COLO668 (cell line): Measurements from ENCODE around the gene TP53TG3B.
"Not testable (repeated sequence)": the region's sequence is repeated elsewhere in the genome, so short reads cannot be mapped to it uniquely, and the experiment has no call there.

ENCODE experiments used
- DNase-seq: peaks from one replicate; lab custom pipeline; 2025; ENCODE audit not compliant: unreplicated experiment; lab: John Stamatoyannopoulos, UW

TP53TG3B gene

DNA sequence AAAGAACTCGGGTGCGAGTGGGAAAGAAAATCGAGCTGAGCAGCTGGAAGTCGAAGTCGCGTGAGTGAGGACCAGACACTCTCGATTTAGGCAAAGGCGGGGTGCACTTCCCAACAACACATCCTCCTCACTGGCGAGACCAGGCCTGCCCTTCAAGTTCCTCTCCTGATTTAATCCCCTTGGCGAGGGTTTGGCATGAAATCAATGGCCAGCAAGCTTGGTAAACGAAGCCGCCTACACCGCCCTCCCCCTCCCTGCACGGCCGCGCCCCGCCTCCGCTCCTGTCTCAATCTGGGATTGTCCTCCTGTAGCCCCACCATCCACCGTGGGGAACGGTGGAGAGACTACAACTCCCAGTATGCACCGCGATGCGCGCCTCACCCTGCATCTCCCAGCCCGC is at the start of gene TP53TG3B:
Gene TP53TG3B (plus strand): TSS at position 301 of the 400 bp plus-strand sequence. CDS start 68 bp downstream, at position 369.
- not testable (repeated sequence) for DNase-seq

GRCh38 chr16:33336226-33337012 is 24.2 kb upstream of the TP53TG3B start:
- not testable (repeated sequence) for DNase-seq

DNA sequence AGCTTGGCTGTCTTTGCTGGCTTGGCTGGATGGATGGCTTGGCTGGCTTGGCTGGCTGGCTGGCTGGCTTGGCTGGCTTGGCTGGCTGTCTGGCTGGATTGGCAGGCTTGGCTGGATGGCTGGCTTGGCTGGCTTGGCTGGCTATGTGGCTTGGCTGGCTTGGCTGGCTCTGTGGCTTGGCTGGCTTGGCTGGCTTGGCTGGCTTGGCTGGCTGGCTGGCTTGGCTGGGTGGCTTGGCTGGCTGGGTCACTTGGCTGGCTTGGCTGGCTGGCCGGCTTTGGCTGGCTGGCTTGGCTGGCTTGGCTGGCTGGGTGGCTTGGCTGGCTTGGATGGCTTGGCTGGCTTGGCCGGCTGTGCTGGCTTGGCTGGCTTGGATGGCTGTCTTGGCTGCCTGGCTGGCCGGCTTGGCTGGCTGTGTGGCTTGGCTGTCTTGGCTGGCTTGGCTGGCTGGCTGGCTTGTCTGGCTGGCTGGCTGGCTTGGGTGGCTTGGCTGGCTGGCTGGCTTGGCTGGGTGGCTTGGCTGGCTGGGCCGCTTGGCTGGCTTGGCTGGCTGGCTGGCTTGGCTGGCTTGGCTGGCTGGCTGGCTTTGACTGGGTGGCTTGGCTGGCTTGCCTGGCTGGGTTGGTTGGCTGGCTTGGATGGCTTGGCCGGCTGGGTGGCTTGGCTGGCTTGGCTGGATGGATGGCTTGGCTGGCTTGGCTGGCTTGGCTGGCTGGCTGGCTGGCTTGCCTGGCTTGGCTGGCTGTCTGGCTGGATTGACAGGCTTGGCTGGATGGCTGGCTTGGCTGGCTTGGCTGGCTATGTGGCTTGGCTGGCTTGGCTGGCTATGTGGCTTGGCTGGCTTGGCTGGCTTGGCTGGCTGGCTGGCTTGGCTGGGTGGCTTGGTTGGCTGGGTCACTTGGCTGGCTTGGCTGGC is 22.8 kb upstream of the TP53TG3B start:
- DNase-seq: not testable (repeated sequence)

DNA sequence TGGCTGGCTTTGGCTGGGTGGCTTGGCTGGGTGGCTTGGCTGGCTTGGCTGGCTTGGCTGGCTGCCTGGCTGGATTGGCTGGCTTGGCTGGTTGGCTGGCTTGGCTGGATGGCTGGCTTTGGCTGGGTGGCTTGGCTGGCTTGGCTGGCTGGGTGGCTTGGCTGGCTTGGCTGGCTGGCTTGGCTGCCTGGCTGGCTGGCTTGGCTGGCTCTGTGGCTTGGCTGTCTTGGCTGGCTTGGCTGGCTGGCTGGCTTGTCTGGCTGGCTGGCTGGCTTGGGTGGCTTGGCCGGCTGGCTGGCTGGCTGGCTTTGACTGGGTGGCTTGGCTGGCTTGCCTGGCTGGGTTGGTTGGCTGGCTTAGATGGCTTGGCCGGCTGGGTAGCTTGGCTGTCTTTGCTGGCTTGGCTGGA is 22.1 kb upstream of the TP53TG3B start:
- DNase-seq: not testable (repeated sequence)

DNA sequence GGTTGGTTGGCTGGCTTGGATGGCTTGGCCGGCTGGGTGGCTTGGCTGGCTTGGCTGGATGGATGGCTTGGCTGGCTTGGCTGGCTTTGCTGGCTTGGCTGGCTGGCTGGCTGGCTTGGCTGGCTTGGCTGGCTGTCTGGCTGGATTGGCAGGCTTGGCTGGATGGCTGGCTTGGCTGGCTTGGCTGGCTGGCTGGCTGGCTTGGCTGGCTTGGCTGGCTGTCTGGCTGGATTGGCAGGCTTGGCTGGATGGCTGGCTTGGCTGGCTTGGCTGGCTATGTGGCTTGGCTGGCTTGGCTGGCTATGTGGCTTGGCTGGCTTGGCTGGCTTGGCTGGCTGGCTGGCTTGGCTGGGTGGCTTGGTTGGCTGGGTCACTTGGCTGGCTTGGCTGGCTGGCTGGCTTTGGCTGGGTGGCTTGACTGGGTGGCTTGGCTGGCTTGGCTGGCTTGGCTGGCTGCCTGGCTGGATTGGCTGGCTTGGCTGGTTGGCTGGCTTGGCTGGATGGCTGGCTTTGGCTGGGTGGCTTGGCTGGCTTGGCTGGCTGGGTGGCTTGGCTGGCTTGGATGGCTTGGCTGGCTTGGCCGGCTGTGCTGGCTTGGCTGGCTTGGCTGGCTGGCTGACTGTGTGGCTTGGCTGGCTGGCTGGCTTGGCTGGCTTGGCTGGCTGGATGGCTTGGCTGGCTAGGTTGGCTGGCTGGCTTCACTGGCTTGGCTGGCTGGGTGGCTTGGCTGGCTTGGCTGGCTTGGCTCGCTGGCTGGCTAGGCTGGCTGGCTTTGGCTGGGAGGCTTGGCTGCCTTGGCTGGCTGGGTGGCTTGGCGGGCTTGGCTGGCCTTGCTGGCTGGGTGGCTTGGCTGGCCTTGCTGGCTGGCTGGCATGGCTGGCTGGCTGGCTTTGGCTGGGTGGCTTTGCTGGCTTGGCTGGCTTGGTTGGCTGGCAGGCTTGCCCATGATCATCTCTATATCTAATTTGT is 21.3 kb upstream of the TP53TG3B start:
- not testable (repeated sequence) for DNase-seq
